ENCODE measurements around the gene P2RY12.

P2RY12 gene

DNA sequence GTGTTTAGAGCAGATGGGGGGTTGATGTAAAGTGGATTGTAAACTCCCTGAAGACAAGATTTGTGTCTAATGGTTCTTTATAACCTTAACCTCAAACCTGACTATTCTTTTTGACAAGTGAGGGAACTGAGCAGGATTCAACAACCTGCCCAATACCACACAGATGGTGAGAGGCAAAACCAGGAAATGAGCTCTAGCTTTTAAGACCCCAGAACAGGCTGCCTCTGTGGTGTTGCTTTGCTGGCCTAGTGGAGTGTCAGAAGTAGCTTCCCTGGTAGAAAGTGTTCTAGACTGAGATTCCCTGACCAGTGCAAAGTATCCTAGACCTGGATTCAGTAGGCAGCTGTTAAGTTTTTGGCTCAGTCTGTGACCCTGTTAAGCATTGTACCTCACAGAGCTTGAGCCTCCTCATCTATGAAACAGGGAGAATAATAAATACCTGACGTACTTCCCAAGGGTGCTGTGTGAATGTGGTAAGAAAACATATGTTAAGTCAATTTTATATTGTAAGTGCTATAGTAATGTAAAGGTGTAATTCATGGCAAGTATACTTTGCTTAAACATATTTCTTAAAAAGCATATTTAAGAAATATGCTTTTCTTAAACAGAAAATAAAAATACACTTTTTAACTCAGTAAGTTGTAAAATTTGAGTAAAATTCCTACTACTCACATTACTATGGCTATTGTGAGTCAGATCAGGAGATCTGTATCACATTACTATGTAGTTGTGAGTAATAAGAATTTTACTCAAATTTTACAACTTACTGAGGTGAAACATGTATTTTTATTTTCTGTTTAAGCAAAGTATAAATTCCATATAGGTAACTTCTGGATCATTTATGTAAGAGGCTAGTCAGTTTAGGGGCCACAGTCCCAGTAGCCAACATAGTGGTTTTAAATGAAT, 76.7 kb downstream of the P2RY12 start:
- no peaks in the 10 kb centered on the region for H3F3A ChIP-seq (ENCODE audit: low read depth)
- no peak overlapping the region for H3K9ac ChIP-seq (ENCODE audit: low read depth, low read length, poor library complexity, severe bottlenecking)
- H3K4me1 ChIP-seq (ENCODE audit: insufficient read depth, low read length, poor library complexity, severe bottlenecking), result peaks cover 16% of the 10 kb centered on the region
- H3K4me3 ChIP-seq (ENCODE audit: low read length, poor library complexity, severe bottlenecking), result no peak overlapping the region
- TF ChIP-seq, protein P1, sequence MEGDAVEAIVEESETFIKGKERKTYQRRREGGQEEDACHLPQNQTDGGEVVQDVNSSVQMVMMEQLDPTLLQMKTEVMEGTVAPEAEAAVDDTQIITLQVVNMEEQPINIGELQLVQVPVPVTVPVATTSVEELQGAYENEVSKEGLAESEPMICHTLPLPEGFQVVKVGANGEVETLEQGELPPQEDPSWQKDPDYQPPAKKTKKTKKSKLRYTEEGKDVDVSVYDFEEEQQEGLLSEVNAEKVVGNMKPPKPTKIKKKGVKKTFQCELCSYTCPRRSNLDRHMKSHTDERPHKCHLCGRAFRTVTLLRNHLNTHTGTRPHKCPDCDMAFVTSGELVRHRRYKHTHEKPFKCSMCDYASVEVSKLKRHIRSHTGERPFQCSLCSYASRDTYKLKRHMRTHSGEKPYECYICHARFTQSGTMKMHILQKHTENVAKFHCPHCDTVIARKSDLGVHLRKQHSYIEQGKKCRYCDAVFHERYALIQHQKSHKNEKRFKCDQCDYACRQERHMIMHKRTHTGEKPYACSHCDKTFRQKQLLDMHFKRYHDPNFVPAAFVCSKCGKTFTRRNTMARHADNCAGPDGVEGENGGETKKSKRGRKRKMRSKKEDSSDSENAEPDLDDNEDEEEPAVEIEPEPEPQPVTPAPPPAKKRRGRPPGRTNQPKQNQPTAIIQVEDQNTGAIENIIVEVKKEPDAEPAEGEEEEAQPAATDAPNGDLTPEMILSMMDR (conservative IDR thresholded peaks at IDR 0.05; ENCODE audit: low read length), result no peak
- no peak for TF ChIP-seq EZH2phosphoT487 (IDR thresholded peaks at IDR 0.05; ENCODE audit: borderline replicate concordance)
- H3K4me2 ChIP-seq (ENCODE audit: low read depth, low read length, poor library complexity, severe bottlenecking), result no peak overlapping the region
- peaks cover 4% of the 10 kb centered on the region; the same call in 1 of the 2 replicates for H3K36me3 ChIP-seq (ENCODE audit: insufficient read depth, low read length)
- H4K20me1 ChIP-seq (ENCODE audit: insufficient read depth, low read length, poor library complexity, severe bottlenecking), result no peaks in the 10 kb centered on the region
- H3K9me3 ChIP-seq (ENCODE audit: insufficient read depth, low read depth, low read length), result no peaks in the 10 kb centered on the region
- H2AFZ ChIP-seq (ENCODE audit: low read length), result no peak overlapping the region
- no peaks in the 10 kb centered on the region for H3K27me3 ChIP-seq (ENCODE audit: insufficient read depth, low read length, poor library complexity, severe bottlenecking)
- H3K9me2 ChIP-seq (replicated peaks; ENCODE audit: low read depth, low read length), result no peaks in the 10 kb centered on the region
- 0 out of 2 replicates have a peak, but pooled peaks cover 2% of the 10 kb centered on the region for H3K79me2 ChIP-seq (ENCODE audit: insufficient read depth, low read length)

DNA sequence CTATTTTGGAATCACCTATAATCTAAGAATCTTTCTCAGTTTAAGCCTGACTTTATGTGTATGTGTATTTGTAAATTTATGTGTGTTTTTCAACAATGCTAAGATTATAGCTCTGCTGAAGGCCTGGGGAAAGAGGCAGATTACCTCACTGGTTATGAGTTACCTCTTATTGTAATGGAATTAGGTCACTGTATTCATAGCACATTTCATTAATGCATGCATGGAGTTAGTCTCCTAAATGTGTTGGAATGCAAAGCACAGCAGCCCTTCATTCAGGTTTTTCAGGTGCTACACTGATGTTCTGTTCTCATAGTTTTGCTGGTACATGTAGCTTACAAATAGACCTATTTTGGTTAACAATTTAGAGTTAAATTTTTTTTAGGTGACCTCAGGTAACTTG, 77.4 kb downstream of the P2RY12 start:
- Histone ChIP-seq H3K4me3 (ENCODE audit: low read length, poor library complexity, severe bottlenecking) (no peak overlapping the region), H3K27me3 (ENCODE audit: insufficient read depth, low read length, poor library complexity, severe bottlenecking) (no peaks in the 10 kb centered on the region), H4K20me1 (ENCODE audit: insufficient read depth, low read length, poor library complexity, severe bottlenecking) (no peaks in the 10 kb centered on the region), H3K9me3 (ENCODE audit: insufficient read depth, low read depth, low read length) (no peaks in the 10 kb centered on the region), H3K79me2 (ENCODE audit: insufficient read depth, low read length) (0 out of 2 replicates have a peak, but pooled peaks cover 3% of the 10 kb centered on the region), H3K9ac (ENCODE audit: low read depth, low read length, poor library complexity, severe bottlenecking) (no peak overlapping the region), H3K4me2 (ENCODE audit: low read depth, low read length, poor library complexity, severe bottlenecking) (no peak overlapping the region), H3K4me1 (ENCODE audit: insufficient read depth, low read length, poor library complexity, severe bottlenecking) (peaks cover 16% of the 10 kb centered on the region), H3K36me3 (ENCODE audit: insufficient read depth, low read length) (peaks cover under 1% of the 10 kb centered on the region; the same call in 1 of the 2 replicates), H3F3A (ENCODE audit: low read depth) (no peaks in the 10 kb centered on the region), H2AFZ (ENCODE audit: low read length) (no peak overlapping the region), H3K9me2 (replicated peaks; ENCODE audit: low read depth, low read length) (no peaks in the 10 kb centered on the region)
- TF ChIP-seq, protein P1 (conservative IDR thresholded peaks at IDR 0.05; ENCODE audit: low read length), result no peak
- TF ChIP-seq EZH2phosphoT487 (IDR thresholded peaks at IDR 0.05; ENCODE audit: borderline replicate concordance), result no peak

DNA sequence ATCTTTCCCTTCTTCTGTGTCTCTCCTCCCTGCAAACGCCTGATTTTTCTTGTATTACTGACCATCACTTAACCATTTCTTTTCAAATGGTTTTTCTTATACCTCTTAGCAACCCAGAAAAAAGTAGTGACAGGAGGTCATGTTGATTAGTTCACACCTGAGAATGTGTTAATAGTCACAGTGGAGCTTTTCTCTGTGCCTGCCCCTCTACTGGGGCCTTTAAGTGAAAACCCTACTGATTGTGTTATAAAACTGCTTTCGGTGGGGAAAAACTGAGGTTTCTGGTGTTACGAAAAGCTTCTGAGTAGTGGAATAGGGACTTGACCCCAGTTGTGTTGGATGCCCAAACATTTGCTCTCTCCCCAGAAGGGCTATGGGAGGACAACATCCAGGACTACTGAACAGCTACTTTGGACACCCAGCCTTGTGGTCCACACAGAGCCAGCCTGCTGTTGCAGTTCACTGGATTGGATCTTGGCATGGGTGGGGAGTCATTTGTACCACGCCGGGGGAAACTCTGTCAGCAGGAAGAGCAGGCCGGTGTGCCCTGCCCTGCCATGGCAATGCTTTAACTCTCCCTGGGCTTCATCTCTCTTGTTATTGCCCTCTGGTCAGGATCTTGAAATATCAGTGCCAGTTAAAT, 78.3 kb downstream of the P2RY12 start:
- Histone ChIP-seq H3K27me3 (ENCODE audit: insufficient read depth, low read length, poor library complexity, severe bottlenecking) (no peaks in the 10 kb centered on the region), H3K9me3 (ENCODE audit: insufficient read depth, low read depth, low read length) (no peaks in the 10 kb centered on the region), H4K20me1 (ENCODE audit: insufficient read depth, low read length, poor library complexity, severe bottlenecking) (no peaks in the 10 kb centered on the region), H3K9me2 (replicated peaks; ENCODE audit: low read depth, low read length) (no peaks in the 10 kb centered on the region), H3K4me3 (ENCODE audit: low read length, poor library complexity, severe bottlenecking) (no peak overlapping the region), H3K9ac (ENCODE audit: low read depth, low read length, poor library complexity, severe bottlenecking) (no peak overlapping the region), H3K4me2 (ENCODE audit: low read depth, low read length, poor library complexity, severe bottlenecking) (no peak overlapping the region), H3K79me2 (ENCODE audit: insufficient read depth, low read length) (0 out of 2 replicates have a peak, but pooled peaks cover 3% of the 10 kb centered on the region), H2AFZ (ENCODE audit: low read length) (no peak overlapping the region), H3F3A (ENCODE audit: low read depth) (no peaks in the 10 kb centered on the region), H3K4me1 (ENCODE audit: insufficient read depth, low read length, poor library complexity, severe bottlenecking) (peaks cover 23% of the 10 kb centered on the region), H3K36me3 (ENCODE audit: insufficient read depth, low read length) (no peaks in the 10 kb centered on the region)
- TF ChIP-seq EZH2phosphoT487 (IDR thresholded peaks at IDR 0.05; ENCODE audit: borderline replicate concordance), result no peak
- TF ChIP-seq, protein P1 (conservative IDR thresholded peaks at IDR 0.05; ENCODE audit: low read length), result no peak
